ENCODE results near the gene AIG1.

DNA sequence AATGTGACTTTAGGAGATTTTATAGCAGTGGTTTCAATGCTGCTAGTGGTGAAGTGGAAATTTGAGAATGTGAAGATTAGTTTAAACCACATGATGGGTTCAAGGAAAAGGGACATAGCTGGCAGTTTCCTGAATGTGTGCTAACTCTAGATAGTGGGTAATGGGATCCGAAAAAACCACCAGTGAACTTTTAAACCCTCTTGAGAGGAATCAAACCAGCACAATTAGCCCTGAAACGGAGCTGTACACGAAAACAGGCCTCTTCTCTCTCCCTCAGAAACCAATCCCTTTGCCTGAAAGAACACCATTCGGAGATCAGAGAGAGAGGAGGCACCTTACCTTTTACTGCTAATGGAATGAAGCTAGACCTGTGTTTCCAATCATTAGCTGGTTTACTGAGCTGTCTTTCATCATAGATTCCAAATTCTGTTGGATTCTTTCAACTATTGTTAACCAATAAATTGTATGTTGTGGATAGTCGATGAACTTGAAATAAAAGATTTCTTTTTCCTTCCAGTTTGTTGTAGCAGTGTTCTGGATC lies 103.9 kb downstream of the AIG1 start:
- TF ChIP-seq, protein P1, sequence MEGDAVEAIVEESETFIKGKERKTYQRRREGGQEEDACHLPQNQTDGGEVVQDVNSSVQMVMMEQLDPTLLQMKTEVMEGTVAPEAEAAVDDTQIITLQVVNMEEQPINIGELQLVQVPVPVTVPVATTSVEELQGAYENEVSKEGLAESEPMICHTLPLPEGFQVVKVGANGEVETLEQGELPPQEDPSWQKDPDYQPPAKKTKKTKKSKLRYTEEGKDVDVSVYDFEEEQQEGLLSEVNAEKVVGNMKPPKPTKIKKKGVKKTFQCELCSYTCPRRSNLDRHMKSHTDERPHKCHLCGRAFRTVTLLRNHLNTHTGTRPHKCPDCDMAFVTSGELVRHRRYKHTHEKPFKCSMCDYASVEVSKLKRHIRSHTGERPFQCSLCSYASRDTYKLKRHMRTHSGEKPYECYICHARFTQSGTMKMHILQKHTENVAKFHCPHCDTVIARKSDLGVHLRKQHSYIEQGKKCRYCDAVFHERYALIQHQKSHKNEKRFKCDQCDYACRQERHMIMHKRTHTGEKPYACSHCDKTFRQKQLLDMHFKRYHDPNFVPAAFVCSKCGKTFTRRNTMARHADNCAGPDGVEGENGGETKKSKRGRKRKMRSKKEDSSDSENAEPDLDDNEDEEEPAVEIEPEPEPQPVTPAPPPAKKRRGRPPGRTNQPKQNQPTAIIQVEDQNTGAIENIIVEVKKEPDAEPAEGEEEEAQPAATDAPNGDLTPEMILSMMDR (IDR thresholded peaks at IDR 0.05), result no peak
- TF ChIP-seq POLR2A (IDR thresholded peaks at IDR 0.05) (no peak), POLR2AphosphoS5 (IDR thresholded peaks at IDR 0.05) (no peak)
